NCI-H526 treated with DMSO at 0.1 percent for 48 hours (cell line): ENCODE data around the gene SMARCAD1.

ENCODE experiments used
- DNase-seq: peaks from one replicate; lab custom pipeline; 2025; lab: John Stamatoyannopoulos, UW

The SMARCAD1 gene, protein sequence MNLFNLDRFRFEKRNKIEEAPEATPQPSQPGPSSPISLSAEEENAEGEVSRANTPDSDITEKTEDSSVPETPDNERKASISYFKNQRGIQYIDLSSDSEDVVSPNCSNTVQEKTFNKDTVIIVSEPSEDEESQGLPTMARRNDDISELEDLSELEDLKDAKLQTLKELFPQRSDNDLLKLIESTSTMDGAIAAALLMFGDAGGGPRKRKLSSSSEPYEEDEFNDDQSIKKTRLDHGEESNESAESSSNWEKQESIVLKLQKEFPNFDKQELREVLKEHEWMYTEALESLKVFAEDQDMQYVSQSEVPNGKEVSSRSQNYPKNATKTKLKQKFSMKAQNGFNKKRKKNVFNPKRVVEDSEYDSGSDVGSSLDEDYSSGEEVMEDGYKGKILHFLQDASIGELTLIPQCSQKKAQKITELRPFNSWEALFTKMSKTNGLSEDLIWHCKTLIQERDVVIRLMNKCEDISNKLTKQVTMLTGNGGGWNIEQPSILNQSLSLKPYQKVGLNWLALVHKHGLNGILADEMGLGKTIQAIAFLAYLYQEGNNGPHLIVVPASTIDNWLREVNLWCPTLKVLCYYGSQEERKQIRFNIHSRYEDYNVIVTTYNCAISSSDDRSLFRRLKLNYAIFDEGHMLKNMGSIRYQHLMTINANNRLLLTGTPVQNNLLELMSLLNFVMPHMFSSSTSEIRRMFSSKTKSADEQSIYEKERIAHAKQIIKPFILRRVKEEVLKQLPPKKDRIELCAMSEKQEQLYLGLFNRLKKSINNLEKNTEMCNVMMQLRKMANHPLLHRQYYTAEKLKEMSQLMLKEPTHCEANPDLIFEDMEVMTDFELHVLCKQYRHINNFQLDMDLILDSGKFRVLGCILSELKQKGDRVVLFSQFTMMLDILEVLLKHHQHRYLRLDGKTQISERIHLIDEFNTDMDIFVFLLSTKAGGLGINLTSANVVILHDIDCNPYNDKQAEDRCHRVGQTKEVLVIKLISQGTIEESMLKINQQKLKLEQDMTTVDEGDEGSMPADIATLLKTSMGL

GRCh38 chr4:94207469-94208224, at the start of gene SMARCAD1:
Gene SMARCAD1 (plus strand): TSS chr4:94207865. CDS start chr4:94208395, 530 bp downstream.
- peak; percentile 90 for DNase-seq

DNA sequence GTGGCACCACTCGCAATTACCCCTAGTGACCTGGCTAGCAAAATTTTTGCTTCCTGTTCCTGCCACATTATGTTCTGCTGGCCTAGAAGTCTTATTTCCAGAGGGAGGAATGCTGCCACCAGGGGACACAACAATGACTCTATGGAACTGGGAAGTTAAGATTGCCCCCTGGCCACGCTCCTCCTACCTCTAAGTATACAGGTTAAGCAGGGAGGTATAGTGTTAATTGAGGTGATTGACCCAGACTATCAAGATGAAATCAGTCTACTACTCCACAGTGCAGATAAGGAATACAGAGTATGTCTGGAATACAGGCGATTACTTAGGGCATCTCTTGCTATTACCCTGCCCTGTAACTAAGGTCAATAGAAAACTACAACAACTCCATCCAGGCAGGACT, 48.8 kb upstream of the SMARCAD1 start:
- DNase-seq: no peak

DNA sequence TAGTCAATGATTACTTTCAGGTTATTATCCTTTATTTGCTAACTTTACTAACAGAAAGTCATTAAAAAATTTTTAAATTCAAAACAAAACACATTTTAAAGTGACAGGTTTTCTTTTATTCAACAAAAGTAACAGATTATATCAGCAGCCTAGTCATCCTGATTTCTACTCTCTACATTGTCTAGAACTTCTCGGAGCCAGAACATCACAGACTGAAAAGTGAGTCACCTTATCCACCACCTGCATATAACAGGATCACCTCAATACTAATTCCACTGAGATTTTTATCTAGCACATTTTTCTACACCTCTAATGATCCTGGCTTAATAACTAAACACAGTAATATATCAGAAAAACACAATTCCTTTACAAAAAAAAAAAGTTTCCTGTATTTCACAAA, 47.9 kb upstream of the SMARCAD1 start:
- DNase-seq: no peak

- no peak for DNase-seq
These were observed 46.9 kb upstream of the SMARCAD1 start for GRCh38 chr4:94160774-94161173.

DNA sequence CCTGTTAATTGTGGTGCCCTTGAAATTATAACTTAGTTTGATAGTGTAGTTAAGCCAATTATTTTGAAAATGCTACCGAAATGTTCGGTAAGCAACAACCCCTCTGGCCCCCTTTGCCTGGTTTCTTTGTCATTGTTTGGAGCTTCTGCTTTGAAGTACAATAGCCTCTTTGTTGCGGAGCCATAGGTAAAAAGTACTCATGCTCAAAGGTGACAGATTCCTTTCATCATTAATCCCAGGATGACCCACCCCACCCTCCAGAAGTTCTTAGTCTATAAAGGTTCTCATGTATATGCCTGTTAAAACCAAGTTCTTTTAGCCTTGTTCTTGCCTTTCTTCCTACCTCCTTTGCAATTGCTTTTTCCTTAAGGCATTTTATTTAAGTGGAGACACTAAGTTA, 42.4 kb upstream of the SMARCAD1 start:
- no peak for DNase-seq

- no peak for DNase-seq
These were observed 39.3 kb upstream of the SMARCAD1 start for GRCh38 chr4:94168321-94168720.

GRCh38 chr4:94169803-94170372, 37.8 kb upstream of the SMARCAD1 start:
- DNase-seq: no peak

GRCh38 chr4:94171616-94172015, 36.0 kb upstream of the SMARCAD1 start:
- DNase-seq: no peak

DNA sequence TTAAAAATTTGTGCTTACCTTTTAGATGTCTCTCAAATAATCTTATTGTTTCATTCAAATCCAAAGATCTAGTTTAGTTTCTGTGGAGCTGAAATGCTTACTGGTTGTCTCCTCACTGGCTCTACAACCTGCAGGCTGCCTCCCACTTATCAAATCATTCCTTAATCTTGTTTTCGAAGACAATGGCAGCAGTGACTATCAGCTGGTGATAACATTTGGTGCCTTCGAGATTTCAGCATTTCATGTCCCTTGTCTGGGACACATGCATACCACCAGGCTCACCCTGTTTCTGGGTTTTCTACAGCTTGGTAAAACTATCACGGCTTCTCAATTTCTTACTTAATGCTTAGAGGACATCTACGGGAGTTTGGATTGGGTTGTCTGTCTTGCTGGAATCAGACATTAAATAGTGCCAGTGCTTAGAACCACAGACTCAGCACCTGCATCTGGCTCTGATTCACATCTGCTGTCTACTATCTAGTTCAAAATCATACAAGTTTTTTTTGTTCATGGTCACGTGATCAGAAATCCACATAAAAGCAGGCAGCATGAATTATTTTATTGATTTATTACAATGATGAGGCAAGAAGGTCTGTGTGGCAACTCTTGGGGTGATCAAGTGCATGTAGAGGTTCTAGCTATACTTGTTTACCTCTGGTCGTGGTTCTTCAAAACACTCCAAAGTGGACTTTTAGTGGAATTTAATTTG, 32.0 kb upstream of the SMARCAD1 start:
- no peak for DNase-seq

- DNase-seq: no peak
These were observed 29.8 kb upstream of the SMARCAD1 start for GRCh38 chr4:94177822-94178221.

DNA sequence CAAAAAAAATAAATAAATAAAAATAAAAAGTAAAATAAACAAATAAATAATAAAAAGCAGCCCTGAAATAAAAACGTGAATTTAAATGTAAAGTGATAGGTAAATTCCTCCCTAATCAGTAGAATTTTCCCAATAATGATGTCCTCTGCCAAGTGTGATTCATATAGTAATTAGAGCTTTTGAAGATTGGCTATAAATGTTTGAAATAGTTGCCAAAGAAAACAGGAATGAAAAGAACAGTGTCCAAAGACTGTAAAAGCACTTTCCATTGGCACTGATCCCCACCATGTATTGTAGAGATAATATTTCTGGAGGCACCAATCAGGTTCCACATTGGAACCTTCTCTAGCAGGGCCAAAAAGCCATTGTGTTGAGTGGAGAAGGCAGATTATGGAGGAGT, 25.9 kb upstream of the SMARCAD1 start:
- DNase-seq: no peak

GRCh38 chr4:94202769-94203168, 4.9 kb upstream of the SMARCAD1 start:
- DNase-seq: no peak

GRCh38 chr4:94208266-94208665, 601 bp downstream of the SMARCAD1 start:
- no peak for DNase-seq

DNA sequence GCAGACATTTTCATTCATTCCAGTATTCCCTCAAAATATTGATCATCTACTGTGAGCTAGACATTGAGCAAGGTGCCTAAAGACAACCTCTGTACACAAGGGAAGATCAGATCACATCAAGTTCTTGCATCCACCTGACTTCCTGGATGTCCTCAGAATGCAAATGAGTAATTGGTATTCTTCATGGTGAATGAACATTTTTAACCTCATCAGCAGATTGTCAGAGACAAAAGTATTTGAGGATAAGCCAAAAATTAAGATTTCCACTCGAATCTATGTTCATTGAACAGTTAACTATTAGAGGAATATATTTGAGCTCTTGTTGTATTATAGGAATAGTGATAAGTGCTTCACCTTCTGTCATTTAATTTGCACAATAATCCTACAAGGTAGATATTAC, 1.3 kb downstream of the SMARCAD1 start:
- no peak for DNase-seq

DNA sequence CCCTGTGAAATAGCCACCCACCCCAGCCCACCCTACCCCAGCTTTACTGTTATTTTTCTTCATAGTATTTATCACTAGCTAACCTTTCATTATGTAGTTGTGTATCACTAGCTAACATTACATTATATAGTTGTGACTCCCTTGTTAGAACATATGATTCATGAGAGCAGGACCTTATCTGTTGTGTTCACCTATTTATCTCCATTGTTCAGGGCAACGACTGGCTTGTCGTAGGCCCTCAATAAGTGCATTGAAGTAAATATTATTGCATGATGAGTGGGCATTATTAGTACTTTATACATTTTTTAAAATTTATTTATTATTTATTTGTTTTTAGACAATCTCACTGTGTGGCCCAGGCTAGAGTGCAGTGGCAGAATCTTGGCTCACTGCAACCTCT, 4.2 kb downstream of the SMARCAD1 start:
- no peak for DNase-seq

GRCh38 chr4:94214703-94215319, 7.1 kb downstream of the SMARCAD1 start:
- no peak for DNase-seq

DNA sequence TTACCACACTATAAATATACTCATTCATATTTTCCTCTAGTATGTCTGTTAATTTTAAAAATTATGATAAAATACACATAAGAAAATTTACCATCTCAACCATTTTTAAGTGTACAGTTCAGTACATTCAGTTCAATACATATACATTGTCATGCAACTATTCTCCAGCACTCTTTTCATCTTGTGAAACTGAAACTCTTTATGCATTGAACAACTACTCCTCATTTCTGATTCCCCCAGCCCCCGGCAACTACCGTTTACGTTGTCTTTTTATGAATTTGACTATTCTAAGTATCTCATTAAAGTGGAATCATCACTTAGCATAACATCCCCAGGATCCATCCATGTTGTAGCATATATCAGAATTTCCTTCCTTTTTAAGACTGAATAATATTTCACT, 8.7 kb downstream of the SMARCAD1 start:
- DNase-seq: no peak

DNA sequence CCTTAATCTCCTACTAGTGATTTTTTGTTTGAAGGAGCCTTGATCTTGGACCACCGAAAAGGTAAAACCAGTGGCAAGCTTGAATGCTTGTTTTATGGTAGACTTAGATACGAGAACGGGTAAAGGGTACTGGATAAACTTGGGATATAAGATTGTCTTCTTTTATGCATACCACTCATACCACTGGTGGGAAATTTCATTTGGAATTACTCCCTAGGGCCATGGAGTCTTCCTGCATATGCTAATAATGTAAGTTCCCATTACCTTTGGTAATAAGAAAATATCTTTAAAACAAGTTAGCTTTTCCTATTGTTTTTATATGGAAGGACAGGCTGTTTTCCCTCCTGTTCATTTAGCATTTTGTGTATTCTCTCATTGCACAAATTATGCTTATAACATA, 11.7 kb downstream of the SMARCAD1 start:
- DNase-seq: no peak

DNA sequence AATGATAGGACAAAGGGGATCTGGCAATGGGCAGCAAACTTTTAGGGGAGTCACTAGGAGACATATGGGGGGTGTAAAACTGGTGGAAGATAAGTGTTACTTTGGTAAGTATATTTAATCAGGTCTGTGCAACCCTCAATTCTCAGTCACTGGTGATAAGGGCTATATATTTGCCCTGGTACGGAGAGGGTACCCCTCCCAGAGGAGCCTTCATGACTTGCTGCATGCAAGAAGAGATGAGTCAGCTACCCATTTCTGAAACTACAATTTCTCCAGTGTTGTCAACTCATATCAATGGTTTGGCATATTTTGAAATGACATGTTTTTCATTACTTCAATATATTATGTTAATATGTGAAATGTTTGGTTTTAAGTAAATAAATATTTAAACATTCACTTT, 14.3 kb downstream of the SMARCAD1 start:
- DNase-seq: no peak

- no peak for DNase-seq
These were observed 17.8 kb downstream of the SMARCAD1 start for GRCh38 chr4:94225449-94225848.

DNA sequence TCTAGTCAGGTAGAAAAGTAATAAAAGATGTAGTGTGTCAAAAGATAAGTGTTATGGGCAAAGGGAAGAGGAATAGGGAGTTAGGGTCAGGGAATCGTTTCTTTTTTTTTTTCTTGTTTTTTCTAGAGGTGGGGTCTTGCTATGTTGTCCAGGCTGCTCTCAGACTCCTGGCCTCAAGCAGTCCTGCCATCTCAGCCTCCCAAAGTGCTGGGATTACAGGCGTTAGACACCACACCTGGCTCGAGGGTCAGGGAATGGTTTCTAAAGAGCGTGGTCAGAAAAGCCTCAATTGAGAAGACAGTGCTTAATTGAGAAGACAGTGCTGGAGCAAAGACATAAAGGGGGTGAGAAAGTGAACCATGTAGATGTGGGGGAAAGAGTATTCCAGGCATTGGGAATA, 19.1 kb downstream of the SMARCAD1 start:
- DNase-seq: no peak
